ENCODE data around the gene NRP1. TPM values are rescaled to one million over a fixed set of nuclear protein-coding genes. Genes with fewer than 3 reads are reported as not detected.

The NRP1 gene
- total RNA-seq, 4 donors from 2014 or later: 45.7 to 90.0 (median 57.7) TPM

GRCh38 chr10:33377658-33378025, 43.2 kb upstream of the NRP1 start:
- no peaks in the 10 kb centered on the region for H3K36me3 ChIP-seq
- H3K4me1 ChIP-seq: peaks cover 0 to 10% (median 0%) of the 10 kb centered on the region in 4 donors
- TF ChIP-seq POLR2A (IDR thresholded peaks at IDR 0.05) (no peak), CTCF (IDR thresholded peaks at IDR 0.05) (no peak), EP300 (IDR thresholded peaks at IDR 0.05) (no peak)
- WGBS, 2 donors: 95 to 96% methylated on average over 4 of the region's 4 CpGs
- no peaks in the 10 kb centered on the region for H3K9me3 ChIP-seq
- no peak overlapping the region for H3K4me3 ChIP-seq
- no peaks in the 10 kb centered on the region for H3K27me3 ChIP-seq
- H3K27ac ChIP-seq: no peak overlapping the region
- no peak for DNase-seq (ENCODE audit: low spot score in 2 of 2)

- Histone ChIP-seq H3K4me3 (no peak overlapping the region), H3K27me3 (no peaks in the 10 kb centered on the region), H3K36me3 (no peaks in the 10 kb centered on the region), H3K4me1 (peaks cover 0 to 7% (median 0%) of the 10 kb centered on the region in 4 donors), H3K27ac (no peak overlapping the region), H3K9me3 (no peaks in the 10 kb centered on the region)
- no peak for DNase-seq (ENCODE audit: low spot score in 2 of 2)
- TF ChIP-seq CTCF (IDR thresholded peaks at IDR 0.05): no peak
- no peak for TF ChIP-seq POLR2A (IDR thresholded peaks at IDR 0.05)
- WGBS, 2 donors: 52 to 54% methylated on average over 4 of the region's 4 CpGs
Observed at GRCh38 chr10:33376976-33377657, 42.6 kb upstream of the NRP1 start.

GRCh38 chr10:33376476-33376875, 42.0 kb upstream of the NRP1 start:
- H3K27me3 ChIP-seq: no peaks in the 10 kb centered on the region
- no peak overlapping the region for H3K4me3 ChIP-seq
- peaks cover 0 to 3% (median 0%) of the 10 kb centered on the region in 4 donors for H3K4me1 ChIP-seq
- 87% methylated on average over 2 of the region's 2 CpGs for WGBS, 2 donors
- no peaks in the 10 kb centered on the region for H3K36me3 ChIP-seq
- no peak for DNase-seq (ENCODE audit: low spot score in 2 of 2)
- H3K9me3 ChIP-seq: no peaks in the 10 kb centered on the region
- H3K27ac ChIP-seq: no peak overlapping the region
- TF ChIP-seq CTCF (IDR thresholded peaks at IDR 0.05) (no peak), EP300 (IDR thresholded peaks at IDR 0.05) (no peak), POLR2A (IDR thresholded peaks at IDR 0.05) (no peak)

- no peaks in the 10 kb centered on the region for H3K36me3 ChIP-seq
- H3K4me3 ChIP-seq: no peak overlapping the region
- H3K4me1 ChIP-seq: peaks cover 0 to 3% (median 0%) of the 10 kb centered on the region in 4 donors
- 88 to 100% methylated on average over 2 of the region's 2 CpGs for WGBS, 2 donors
- no peaks in the 10 kb centered on the region for H3K9me3 ChIP-seq
- DNase-seq (ENCODE audit: low spot score in 2 of 2): no peak
- TF ChIP-seq POLR2A (IDR thresholded peaks at IDR 0.05) (no peak), CTCF (IDR thresholded peaks at IDR 0.05) (no peak), EP300 (IDR thresholded peaks at IDR 0.05) (no peak)
- no peak overlapping the region for H3K27ac ChIP-seq
- no peaks in the 10 kb centered on the region for H3K27me3 ChIP-seq
Observed at GRCh38 chr10:33373263-33373662, 38.8 kb upstream of the NRP1 start.

- no peaks in the 10 kb centered on the region for H3K4me1 ChIP-seq
- H3K36me3 ChIP-seq: no peaks in the 10 kb centered on the region
- no peaks in the 10 kb centered on the region for H3K27me3 ChIP-seq
- H3K27ac ChIP-seq: no peak overlapping the region
- DNase-seq (ENCODE audit: low spot score in 2 of 2): no peak
- WGBS, 2 donors: 85 to 93% methylated on average over 4 of the region's 4 CpGs
- H3K4me3 ChIP-seq: no peak overlapping the region
- H3K9me3 ChIP-seq: peaks cover 0 to 8% (median 0%) of the 10 kb centered on the region in 4 donors
- no peak for TF ChIP-seq EP300 (IDR thresholded peaks at IDR 0.05)
- no peak for TF ChIP-seq POLR2A (IDR thresholded peaks at IDR 0.05)
- no peak for TF ChIP-seq CTCF (IDR thresholded peaks at IDR 0.05)
Observed at GRCh38 chr10:33371234-33371633, 36.8 kb upstream of the NRP1 start.
